GM10248 (cell line): ENCODE measurements around the gene SRXN1.

Experiments
- CTCF ChIA-PET: fragments of 300-600 bp; sonication (Branson Sonifier 250); formaldehyde crosslinking; extraction: SDS; loops from one replicate; lab custom pipeline; 2021; ENCODE audit warnings: antibody characterized with exemption; lab: Yijun Ruan, JAX
- POLR2A ChIA-PET: fragments of 350-650 bp; sonication (Branson Sonifier 250); formaldehyde crosslinking; extraction: SDS; loops from one replicate; lab custom pipeline; 2020; ENCODE audit warnings: antibody characterized with exemption; lab: Yijun Ruan, JAX
- DNase-seq: peaks from one replicate; pipeline ENCODE4 v3.0.0; 2012; ENCODE audit errors: extremely low spot score
- CTCF ChIP-seq: IDR thresholded peaks from 2 replicates; pipeline ENCODE4 v1.5.1; 2012; ENCODE audit warnings: mild to moderate bottlenecking, low read depth; ENCODE audit errors: extremely low read depth, missing control alignments, control extremely low read depth

SRXN1 gene

DNA sequence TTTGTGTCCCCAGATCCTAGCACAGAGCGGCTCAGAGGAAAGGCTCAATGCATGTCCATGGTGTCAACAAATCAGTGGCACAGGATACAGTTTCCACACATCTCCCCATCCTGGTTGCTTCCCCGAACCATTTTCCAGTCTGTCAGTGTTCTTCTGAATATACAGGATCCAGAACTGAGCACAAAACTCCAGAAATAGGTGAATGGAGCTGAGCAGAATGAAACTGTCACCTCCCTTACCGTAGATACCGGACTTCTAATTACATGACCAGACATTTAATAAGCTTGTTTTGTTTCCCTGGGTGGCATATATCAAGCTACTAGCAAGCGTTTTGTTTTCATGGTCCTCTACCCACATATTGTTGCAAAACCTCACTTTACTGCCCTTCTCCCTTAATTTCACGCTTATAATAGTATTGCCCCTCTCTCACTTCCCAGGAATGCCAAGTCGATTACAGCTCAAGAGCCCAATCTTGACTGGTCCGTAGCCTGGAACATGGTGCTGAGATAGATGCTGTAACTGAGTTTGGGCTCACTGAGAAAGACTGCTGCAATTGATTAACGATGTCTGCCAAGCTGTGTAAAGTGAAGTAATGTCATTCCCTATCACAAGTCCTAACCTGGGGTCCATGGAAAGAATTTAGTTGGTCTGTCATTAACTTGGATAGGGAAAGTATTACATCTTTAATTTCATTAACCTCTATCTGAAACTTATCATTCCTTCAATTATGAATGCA is 34.6 kb upstream of the SRXN1 start:
- no peak for DNase-seq
- ChIA-PET CTCF (interaction anchor here (1.4 to 1.5 kb wide), 3 partner anchors 9 to 42 kb away, joined by 3 to 5 read pairs (median 5); no protein-coding TSS in a partner anchor), POLR2A (no interaction called here)
- TF ChIP-seq CTCF, result no peak

DNA sequence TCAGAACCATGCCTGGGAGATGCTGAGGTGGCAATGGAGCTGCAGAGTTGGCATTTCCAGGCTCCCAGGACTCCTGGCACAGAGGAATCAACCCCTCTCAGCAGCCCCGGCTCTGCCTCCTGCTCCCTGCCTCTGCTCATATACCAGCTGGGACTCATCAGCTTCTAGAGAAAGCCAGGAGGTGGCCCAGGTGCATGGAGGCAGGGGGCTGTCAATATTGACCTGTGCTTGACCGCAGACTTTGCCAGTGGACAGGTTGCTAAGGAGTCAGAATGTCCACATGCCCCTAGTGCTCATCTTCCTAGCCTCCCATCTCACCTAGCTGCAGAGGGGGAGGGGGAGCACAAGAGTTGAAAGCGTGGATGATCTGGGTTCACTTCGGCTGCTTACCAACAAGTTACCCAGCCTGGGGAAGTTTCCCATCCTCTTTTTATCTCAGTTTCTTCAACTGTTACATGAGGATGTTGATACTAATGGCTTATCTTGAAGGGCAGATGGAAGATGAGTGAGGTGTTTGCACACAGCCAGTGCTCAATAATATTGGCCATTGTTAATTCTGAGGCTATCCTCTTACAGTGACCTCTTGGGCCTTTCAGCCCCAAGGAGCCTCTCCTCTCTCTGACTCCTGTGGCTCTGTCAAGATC is 31.8 kb upstream of the SRXN1 start:
- ChIA-PET POLR2A (no interaction called here), CTCF (no interaction called here)
- DNase-seq, result no peak
- TF ChIP-seq CTCF, result no peak

DNA sequence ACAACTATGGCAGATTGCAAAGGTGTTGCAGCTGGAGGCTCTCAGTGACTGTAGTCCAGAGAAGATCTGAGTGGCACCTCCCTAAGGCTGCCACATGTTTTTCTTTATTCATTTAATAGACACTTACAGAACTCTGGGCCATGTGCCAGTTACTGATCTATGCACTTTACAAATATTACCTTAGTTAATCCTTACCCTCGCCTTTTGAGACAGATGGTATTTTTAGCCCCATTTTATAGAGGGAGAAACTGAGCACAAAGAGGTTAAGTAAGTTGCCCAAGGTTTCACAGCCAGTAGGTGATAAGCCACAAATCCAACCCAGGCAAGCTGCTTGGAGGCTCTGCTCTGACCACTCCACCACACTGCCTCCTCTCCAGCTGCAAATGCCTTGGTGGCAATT is 29.1 kb upstream of the SRXN1 start:
- no peak for DNase-seq
- no peak for TF ChIP-seq CTCF
- POLR2A ChIA-PET, result no interaction called here
- CTCF ChIA-PET, result interaction anchor here (1.6 to 2.2 kb wide), 2 partner anchors 8 to 14 kb away, joined by 3 to 12 read pairs; no protein-coding TSS in a partner anchor

DNA sequence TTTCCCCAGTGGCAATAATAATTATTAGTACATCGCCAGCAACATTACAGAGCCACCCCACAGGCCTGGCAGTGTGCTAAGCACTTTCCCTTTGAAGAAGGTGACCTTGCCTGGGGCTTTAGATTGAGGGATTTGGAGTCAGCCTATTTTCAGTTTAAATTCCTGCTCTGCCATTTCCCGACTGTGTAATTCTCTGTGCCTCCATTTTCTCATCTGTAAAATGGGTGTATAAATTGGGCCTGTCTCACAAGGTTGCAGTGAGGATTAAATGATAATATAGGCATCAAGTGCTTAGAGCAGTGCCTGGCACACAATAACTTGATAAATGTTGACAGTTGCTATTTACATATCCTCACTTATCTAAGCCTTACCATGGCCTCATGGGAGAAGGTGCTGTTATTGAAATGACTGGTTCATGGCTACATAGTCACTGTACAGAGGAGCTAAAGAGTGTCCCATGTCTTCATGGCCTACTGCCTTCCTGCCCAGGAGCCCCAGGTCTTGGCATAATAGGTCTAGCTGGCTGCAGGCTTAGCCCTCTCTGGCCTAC is 27.7 kb upstream of the SRXN1 start:
- ChIA-PET CTCF (no interaction called here), POLR2A (no interaction called here)
- no peak for DNase-seq
- TF ChIP-seq CTCF, result no peak

- no peak for DNase-seq
- TF ChIP-seq CTCF, result no peak
- ChIA-PET POLR2A (interaction anchor here (0.7 kb wide), 1 partner anchor 1726 kb away, joined by 4 read pairs; no protein-coding TSS in a partner anchor), CTCF (interaction anchor here (1.1 to 4.9 kb wide), 3 partner anchors 11 to 115 kb away, joined by 3 to 23 read pairs (median 4); no protein-coding TSS in a partner anchor)
Measured at GRCh38 chr20:677957-678356, 25.0 kb upstream of the SRXN1 start.

GRCh38 chr20:676967-677366 is 24.0 kb upstream of the SRXN1 start:
- DNase-seq, result no peak
- POLR2A ChIA-PET, result no interaction called here
- CTCF ChIA-PET, result interaction anchor here (4.9 kb wide), 1 partner anchor 10 kb away, joined by 23 read pairs; no protein-coding TSS in a partner anchor
- TF ChIP-seq CTCF, result no peak
